ENCODE data around the gene CEL.
"Not testable (repeated sequence)": the region's sequence is repeated elsewhere in the genome, so short reads cannot be mapped to it uniquely, and the experiment has no call there.

Gene CEL

GRCh38 chr9:133061764-133062145 lies at the start of gene CEL:
Gene CEL (plus strand): TSS chr9:133061981. CDS start chr9:133062003, 22 bp downstream.
- not testable (repeated sequence) for DNase-seq (ENCODE audit: low read depth)

GRCh38 chr9:133014696-133015095 lies 47.1 kb upstream of the CEL start:
- no peak for DNase-seq (ENCODE audit: low read depth)
- no peak overlapping the region for H3K4me3 ChIP-seq (ENCODE audit: low read depth, low read length)
- no peak for TF ChIP-seq CTCF (IDR thresholded peaks at IDR 0.05; ENCODE audit: control insufficient read depth, extremely low read depth, insufficient read depth)

More at GRCh38 chr9:133061764-133062145, at the start of gene CEL:
- not testable (repeated sequence) for H3K4me3 ChIP-seq (ENCODE audit: low read depth, low read length)

DNA sequence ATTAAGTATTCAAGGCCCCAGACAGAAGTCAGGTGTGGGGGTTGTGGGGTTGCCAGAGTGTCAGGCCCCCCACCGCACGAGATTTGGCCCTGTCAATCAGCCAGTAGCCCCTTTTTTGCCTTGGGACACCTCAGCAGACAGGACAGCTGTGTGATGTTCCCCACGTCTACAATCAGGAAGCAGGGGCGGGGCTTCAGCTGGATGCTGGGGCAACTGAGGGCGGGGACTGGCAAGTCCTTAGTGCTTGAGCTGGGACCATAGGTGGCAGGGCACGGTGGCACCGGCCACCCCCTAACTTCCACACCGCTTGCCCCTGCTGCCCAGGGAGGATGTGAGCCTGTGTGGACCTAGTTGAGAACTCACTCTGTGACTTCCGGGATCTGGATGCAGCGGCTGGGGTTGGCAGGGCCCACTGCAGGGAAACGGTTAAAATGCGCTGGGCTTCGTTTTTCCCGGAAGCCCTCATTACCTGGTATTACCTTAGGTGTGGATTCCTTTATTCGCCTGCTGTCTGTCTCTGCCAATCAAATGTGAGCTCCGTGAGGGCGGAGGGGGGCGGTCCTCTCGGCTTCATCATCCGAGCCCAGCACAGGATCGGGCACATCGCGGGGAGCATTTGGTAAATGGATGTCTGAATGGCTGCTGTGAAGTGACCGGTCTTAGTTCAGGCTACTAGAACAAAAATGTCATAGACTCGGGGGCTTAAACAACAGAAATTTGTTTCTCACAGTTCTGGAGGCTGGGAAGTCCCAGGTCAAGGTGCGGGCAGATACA lies 38.5 kb upstream of the CEL start:
- no peak overlapping the region for H3K4me3 ChIP-seq (ENCODE audit: low read depth, low read length)
- TF ChIP-seq CTCF (IDR thresholded peaks at IDR 0.05; ENCODE audit: control insufficient read depth, extremely low read depth, insufficient read depth) = no peak
- DNase-seq (ENCODE audit: low read depth) = no peak

DNA sequence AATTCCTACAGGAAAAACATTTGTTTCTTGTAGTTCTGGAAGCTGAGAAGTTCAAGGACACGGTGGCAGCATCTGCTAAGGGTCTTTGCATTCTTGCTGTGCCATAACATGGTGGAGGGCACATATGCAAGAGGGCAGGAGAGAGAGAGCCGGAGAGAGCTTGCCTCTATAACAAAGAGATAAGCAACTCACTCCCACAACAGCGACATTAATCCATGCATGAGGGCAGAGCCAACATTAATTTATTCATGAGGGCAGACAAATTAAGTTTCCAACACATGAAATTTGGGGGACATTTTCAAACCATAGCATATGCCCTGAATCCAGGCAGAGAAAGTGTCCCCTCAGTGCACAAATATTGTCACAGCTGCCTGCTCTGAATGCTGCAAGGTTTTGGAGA lies 35.4 kb upstream of the CEL start:
- H3K4me3 ChIP-seq (ENCODE audit: low read depth, low read length) = no peak overlapping the region
- TF ChIP-seq CTCF (IDR thresholded peaks at IDR 0.05; ENCODE audit: control insufficient read depth, extremely low read depth, insufficient read depth) = no peak
- no peak for DNase-seq (ENCODE audit: low read depth)

DNA sequence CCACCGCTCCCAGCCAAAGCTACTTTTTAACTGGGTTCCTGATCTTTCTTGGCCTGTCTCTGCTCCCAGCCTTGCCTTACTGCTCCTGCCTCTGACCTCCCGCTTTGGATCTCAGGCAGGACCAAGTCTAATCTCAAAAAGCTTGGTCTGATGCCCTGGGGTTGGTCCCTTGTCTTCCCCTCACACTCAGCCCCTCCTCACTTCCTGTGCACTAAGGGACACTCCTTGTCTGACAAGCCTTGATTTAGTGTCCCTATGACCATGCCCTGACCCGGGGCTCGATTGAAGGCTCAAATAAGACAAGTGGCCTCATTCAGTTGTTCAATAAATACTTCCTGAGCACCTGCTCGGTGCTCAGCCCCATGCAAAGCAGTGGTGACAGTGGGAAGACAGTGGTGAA lies 34.6 kb upstream of the CEL start:
- DNase-seq (ENCODE audit: low read depth) = no peak
- no peak for TF ChIP-seq CTCF (IDR thresholded peaks at IDR 0.05; ENCODE audit: control insufficient read depth, extremely low read depth, insufficient read depth)
- H3K4me3 ChIP-seq (ENCODE audit: low read depth, low read length) = no peak overlapping the region

DNA sequence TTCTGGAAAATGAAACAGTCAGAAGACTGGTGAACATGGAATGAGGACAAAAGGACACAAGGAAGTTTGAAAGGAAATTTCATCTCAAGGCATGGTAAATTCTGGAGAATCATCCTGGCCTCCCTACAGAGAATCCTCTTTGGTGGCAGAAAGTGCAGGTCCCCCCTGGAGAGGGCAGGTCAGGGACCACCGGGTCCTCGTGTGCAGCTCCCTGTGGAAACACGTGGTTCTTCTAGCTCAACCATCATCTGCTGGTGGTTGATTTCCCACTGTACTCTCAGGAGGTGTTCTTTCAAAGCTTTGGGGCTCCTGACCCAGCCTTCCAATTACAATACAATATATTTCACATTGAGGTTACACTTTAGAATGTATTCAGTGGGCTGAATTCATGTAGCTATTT lies 33.6 kb upstream of the CEL start:
- no peak for DNase-seq (ENCODE audit: low read depth)
- no peak overlapping the region for H3K4me3 ChIP-seq (ENCODE audit: low read depth, low read length)
- no peak for TF ChIP-seq CTCF (IDR thresholded peaks at IDR 0.05; ENCODE audit: control insufficient read depth, extremely low read depth, insufficient read depth)

GRCh38 chr9:133029994-133030316 lies 31.8 kb upstream of the CEL start:
- TF ChIP-seq CTCF (IDR thresholded peaks at IDR 0.05; ENCODE audit: control insufficient read depth, extremely low read depth, insufficient read depth) = no peak
- DNase-seq (ENCODE audit: low read depth) = no peak
- H3K4me3 ChIP-seq (ENCODE audit: low read depth, low read length) = peak overlapping the region; percentile 97

Measured in LNCaP clone FGC (cell line).